Measurements from ENCODE around the gene TMCC2.
A peak's percentile ranks its signal among the peaks of the same experiment; 100 is the strongest.
"Not testable (repeated sequence)": the region's sequence is repeated elsewhere in the genome, so short reads cannot be mapped to it uniquely, and the experiment has no call there.

TMCC2 gene

GRCh38 chr1:205275916-205276688, 48.4 kb downstream of the TMCC2 start:
- DNase-seq, result peak in 34 of 56 donors; percentile 10 to 74 (median 34)

- DNase-seq, result peak in 2 of 56 donors; percentile 28 to 56
These were observed 48.9 kb downstream of the TMCC2 start for GRCh38 chr1:205276689-205277065.

- DNase-seq, result no peak
These were observed 52.2 kb downstream of the TMCC2 start for GRCh38 chr1:205279986-205280385.

GRCh38 chr1:205280666-205281395, 53.1 kb downstream of the TMCC2 start:
- DNase-seq, result not testable (repeated sequence)

GRCh38 chr1:205283270-205284147, 55.8 kb downstream of the TMCC2 start:
- no peak for DNase-seq

- peak in 55 of 56 donors; percentile 29 to 94 (median 84) for DNase-seq
These were observed 56.8 kb downstream of the TMCC2 start for GRCh38 chr1:205284420-205285144.

GRCh38 chr1:205285381-205286101, 57.8 kb downstream of the TMCC2 start:
- DNase-seq, result no peak

- DNase-seq, result no peak
These were observed 58.7 kb downstream of the TMCC2 start for GRCh38 chr1:205286335-205286950.

GRCh38 chr1:205287076-205287475, 59.3 kb downstream of the TMCC2 start:
- DNase-seq, result no peak

- DNase-seq, result peak in 19 of 56 donors; percentile 10 to 56 (median 24)
These were observed 60.2 kb downstream of the TMCC2 start for GRCh38 chr1:205287767-205288559.

- DNase-seq, result no peak
These were observed 63.9 kb downstream of the TMCC2 start for GRCh38 chr1:205291596-205291995.

- no peak for DNase-seq
These were observed 65.8 kb downstream of the TMCC2 start for GRCh38 chr1:205293350-205294074.

GRCh38 chr1:205294175-205294917, 66.6 kb downstream of the TMCC2 start:
- DNase-seq, result no peak

- no peak for DNase-seq
These were observed 67.2 kb downstream of the TMCC2 start for GRCh38 chr1:205294934-205295333.

- no peak for DNase-seq
These were observed 68.4 kb downstream of the TMCC2 start for GRCh38 chr1:205296154-205296553.

GRCh38 chr1:205297546-205298177, 69.9 kb downstream of the TMCC2 start:
- DNase-seq, result not testable (repeated sequence)

Data from nucleus accumbens (tissue), 56 donors.